Measurements from ENCODE around the gene CYB561. TPM values are rescaled to one million over a fixed set of nuclear protein-coding genes. Genes with fewer than 3 reads are reported as not detected.

CYB561 gene
- total and polyA plus RNA-seq, 2 experiments from 2014 or later: 13.7 to 30.9 TPM

DNA sequence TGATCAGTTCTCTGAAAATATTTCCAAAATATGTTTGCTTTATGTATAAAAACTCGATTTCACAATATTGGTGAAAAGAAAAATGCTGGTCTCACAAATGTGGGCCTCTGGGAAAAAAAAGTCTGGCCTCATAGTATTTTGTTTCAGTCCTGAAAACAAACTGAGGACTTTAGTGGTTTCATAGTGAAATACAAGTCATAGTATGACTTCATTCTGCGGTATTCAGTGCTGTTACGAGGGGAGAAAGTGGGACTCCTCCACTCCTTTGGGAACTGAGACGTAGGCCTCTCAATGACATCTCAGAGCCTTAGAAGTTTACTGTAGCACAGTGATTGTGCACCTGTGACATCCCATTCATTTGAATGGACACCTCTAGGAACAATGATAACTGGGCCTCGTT, 56.0 kb downstream of the CYB561 start:
- H3K27me3 ChIP-seq (ENCODE audit: insufficient read depth): no peaks in the 10 kb centered on the region

More for the DNA sequence above, 56.0 kb downstream of the CYB561 start:
- no peaks in the 10 kb centered on the region for H3K9me2 ChIP-seq (ENCODE audit: insufficient read depth)
- H3K4me3 ChIP-seq: no peak overlapping the region
- Mint-ChIP-seq H3K4me1 (no peaks in the 10 kb centered on the region), H3K27me3 (ENCODE audit: insufficient read depth, low read depth, poor library complexity) (peaks cover 2% of the 10 kb centered on the region), H3K27ac (no peak overlapping the region), H3K36me3 (ENCODE audit: low read depth) (no peaks in the 10 kb centered on the region), H3K4me3 (no peak overlapping the region), H3K9me3 (no peaks in the 10 kb centered on the region)
- H3K27ac ChIP-seq (ENCODE audit: low read depth): no peak overlapping the region
- H2AFZ ChIP-seq: no peak overlapping the region
- H3K79me2 ChIP-seq (replicated peaks; ENCODE audit: insufficient read depth): no peaks in the 10 kb centered on the region
- H3K4me1 ChIP-seq (ENCODE audit: insufficient read depth): no peaks in the 10 kb centered on the region
- DNase-seq (ENCODE audit: low spot score) (no peak), ATAC-seq (no peak)
- TF ChIP-seq, protein P1, sequence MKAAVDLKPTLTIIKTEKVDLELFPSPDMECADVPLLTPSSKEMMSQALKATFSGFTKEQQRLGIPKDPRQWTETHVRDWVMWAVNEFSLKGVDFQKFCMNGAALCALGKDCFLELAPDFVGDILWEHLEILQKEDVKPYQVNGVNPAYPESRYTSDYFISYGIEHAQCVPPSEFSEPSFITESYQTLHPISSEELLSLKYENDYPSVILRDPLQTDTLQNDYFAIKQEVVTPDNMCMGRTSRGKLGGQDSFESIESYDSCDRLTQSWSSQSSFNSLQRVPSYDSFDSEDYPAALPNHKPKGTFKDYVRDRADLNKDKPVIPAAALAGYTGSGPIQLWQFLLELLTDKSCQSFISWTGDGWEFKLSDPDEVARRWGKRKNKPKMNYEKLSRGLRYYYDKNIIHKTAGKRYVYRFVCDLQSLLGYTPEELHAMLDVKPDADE (IDR thresholded peaks at IDR 0.05): no peak
- no peak for TF ChIP-seq EZH2phosphoT487 (IDR thresholded peaks at IDR 0.05; ENCODE audit: unreplicated experiment)
- TF ChIP-seq, protein P2, sequence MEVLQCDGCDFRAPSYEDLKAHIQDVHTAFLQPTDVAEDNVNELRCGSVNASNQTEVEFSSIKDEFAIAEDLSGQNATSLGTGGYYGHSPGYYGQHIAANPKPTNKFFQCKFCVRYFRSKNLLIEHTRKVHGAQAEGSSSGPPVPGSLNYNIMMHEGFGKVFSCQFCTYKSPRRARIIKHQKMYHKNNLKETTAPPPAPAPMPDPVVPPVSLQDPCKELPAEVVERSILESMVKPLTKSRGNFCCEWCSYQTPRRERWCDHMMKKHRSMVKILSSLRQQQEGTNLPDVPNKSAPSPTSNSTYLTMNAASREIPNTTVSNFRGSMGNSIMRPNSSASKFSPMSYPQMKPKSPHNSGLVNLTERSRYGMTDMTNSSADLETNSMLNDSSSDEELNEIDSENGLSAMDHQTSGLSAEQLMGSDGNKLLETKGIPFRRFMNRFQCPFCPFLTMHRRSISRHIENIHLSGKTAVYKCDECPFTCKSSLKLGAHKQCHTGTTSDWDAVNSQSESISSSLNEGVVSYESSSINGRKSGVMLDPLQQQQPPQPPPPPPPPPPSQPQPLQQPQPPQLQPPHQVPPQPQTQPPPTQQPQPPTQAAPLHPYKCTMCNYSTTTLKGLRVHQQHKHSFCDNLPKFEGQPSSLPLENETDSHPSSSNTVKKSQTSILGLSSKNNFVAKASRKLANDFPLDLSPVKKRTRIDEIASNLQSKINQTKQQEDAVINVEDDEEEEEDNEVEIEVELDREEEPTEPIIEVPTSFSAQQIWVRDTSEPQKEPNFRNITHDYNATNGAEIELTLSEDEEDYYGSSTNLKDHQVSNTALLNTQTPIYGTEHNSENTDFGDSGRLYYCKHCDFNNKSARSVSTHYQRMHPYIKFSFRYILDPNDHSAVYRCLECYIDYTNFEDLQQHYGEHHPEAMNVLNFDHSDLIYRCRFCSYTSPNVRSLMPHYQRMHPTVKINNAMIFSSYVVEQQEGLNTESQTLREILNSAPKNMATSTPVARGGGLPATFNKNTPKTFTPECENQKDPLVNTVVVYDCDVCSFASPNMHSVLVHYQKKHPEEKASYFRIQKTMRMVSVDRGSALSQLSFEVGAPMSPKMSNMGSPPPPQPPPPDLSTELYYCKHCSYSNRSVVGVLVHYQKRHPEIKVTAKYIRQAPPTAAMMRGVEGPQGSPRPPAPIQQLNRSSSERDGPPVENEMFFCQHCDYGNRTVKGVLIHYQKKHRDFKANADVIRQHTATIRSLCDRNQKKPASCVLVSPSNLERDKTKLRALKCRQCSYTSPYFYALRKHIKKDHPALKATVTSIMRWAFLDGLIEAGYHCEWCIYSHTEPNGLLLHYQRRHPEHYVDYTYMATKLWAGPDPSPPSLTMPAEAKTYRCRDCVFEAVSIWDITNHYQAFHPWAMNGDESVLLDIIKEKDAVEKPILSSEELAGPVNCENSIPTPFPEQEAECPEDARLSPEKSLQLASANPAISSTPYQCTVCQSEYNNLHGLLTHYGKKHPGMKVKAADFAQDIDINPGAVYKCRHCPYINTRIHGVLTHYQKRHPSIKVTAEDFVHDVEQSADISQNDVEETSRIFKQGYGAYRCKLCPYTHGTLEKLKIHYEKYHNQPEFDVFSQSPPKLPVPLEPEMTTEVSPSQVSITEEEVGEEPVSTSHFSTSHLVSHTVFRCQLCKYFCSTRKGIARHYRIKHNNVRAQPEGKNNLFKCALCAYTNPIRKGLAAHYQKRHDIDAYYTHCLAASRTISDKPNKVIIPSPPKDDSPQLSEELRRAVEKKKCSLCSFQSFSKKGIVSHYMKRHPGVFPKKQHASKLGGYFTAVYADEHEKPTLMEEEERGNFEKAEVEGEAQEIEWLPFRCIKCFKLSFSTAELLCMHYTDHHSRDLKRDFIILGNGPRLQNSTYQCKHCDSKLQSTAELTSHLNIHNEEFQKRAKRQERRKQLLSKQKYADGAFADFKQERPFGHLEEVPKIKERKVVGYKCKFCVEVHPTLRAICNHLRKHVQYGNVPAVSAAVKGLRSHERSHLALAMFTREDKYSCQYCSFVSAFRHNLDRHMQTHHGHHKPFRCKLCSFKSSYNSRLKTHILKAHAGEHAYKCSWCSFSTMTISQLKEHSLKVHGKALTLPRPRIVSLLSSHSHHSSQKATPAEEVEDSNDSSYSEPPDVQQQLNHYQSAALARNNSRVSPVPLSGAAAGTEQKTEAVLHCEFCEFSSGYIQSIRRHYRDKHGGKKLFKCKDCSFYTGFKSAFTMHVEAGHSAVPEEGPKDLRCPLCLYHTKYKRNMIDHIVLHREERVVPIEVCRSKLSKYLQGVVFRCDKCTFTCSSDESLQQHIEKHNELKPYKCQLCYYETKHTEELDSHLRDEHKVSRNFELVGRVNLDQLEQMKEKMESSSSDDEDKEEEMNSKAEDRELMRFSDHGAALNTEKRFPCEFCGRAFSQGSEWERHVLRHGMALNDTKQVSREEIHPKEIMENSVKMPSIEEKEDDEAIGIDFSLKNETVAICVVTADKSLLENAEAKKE (CRISPR knock-in tag; IDR thresholded peaks at IDR 0.05): no peak
- TF ChIP-seq, protein P3, sequence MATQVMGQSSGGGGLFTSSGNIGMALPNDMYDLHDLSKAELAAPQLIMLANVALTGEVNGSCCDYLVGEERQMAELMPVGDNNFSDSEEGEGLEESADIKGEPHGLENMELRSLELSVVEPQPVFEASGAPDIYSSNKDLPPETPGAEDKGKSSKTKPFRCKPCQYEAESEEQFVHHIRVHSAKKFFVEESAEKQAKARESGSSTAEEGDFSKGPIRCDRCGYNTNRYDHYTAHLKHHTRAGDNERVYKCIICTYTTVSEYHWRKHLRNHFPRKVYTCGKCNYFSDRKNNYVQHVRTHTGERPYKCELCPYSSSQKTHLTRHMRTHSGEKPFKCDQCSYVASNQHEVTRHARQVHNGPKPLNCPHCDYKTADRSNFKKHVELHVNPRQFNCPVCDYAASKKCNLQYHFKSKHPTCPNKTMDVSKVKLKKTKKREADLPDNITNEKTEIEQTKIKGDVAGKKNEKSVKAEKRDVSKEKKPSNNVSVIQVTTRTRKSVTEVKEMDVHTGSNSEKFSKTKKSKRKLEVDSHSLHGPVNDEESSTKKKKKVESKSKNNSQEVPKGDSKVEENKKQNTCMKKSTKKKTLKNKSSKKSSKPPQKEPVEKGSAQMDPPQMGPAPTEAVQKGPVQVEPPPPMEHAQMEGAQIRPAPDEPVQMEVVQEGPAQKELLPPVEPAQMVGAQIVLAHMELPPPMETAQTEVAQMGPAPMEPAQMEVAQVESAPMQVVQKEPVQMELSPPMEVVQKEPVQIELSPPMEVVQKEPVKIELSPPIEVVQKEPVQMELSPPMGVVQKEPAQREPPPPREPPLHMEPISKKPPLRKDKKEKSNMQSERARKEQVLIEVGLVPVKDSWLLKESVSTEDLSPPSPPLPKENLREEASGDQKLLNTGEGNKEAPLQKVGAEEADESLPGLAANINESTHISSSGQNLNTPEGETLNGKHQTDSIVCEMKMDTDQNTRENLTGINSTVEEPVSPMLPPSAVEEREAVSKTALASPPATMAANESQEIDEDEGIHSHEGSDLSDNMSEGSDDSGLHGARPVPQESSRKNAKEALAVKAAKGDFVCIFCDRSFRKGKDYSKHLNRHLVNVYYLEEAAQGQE (IDR thresholded peaks at IDR 0.05; ENCODE audit: unreplicated experiment): no peak
- H3K4me2 ChIP-seq: no peak overlapping the region
- no peaks in the 10 kb centered on the region for H4K20me1 ChIP-seq (replicated peaks; ENCODE audit: insufficient read depth)
- H3K36me3 ChIP-seq (ENCODE audit: insufficient read depth): no peaks in the 10 kb centered on the region; the same call in 1 of the 2 replicates
- no peaks in the 10 kb centered on the region for H3F3A ChIP-seq (replicated peaks; ENCODE audit: low read depth)

Data from GM23338 (cell line).